ENCODE data around the gene IGF2BP3.

DNA sequence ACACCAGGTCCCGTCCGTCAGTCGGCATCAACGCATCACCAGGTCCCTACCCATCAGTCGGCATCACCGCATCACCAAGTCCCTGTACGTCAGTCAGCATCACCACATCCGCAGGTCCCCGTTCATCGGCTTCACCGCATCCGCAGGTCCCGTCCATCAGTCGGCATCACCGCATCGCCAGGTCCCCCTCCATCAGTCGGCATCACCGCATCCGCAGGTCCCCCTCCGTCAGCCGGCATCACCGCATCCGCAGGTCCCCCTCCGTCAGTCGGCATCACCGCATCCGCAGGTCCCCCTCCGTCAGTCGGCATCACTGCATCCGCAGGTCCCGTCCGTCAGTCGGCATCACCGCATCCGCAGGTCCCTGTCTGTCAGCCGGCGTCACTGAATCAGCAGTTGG, 55.1 kb downstream of the IGF2BP3 start:
- TF ChIP-seq EZH2 (IDR thresholded peaks at IDR 0.05; ENCODE audit: low read length, unreplicated experiment): no peak
- TF ChIP-seq, protein P1, sequence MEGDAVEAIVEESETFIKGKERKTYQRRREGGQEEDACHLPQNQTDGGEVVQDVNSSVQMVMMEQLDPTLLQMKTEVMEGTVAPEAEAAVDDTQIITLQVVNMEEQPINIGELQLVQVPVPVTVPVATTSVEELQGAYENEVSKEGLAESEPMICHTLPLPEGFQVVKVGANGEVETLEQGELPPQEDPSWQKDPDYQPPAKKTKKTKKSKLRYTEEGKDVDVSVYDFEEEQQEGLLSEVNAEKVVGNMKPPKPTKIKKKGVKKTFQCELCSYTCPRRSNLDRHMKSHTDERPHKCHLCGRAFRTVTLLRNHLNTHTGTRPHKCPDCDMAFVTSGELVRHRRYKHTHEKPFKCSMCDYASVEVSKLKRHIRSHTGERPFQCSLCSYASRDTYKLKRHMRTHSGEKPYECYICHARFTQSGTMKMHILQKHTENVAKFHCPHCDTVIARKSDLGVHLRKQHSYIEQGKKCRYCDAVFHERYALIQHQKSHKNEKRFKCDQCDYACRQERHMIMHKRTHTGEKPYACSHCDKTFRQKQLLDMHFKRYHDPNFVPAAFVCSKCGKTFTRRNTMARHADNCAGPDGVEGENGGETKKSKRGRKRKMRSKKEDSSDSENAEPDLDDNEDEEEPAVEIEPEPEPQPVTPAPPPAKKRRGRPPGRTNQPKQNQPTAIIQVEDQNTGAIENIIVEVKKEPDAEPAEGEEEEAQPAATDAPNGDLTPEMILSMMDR (conservative IDR thresholded peaks at IDR 0.05; ENCODE audit: low read depth, low read length): no peak
- TF ChIP-seq EZH2phosphoT487 (IDR thresholded peaks at IDR 0.05; ENCODE audit: borderline replicate concordance, low read length): no peak
